GM20431 (cell line): ENCODE measurements around the gene HSF2BP.
"Not testable (repeated sequence)": the region's sequence is repeated elsewhere in the genome, so short reads cannot be mapped to it uniquely, and the experiment has no call there.

ENCODE experiments used
- in situ Hi-C: fragments of 300-500 bp; cut with MseI, MboI; formaldehyde crosslinking; loops from one replicate; pipeline ENCODE4 v1.15.0; 2020; ENCODE audit warnings: low sequenced_read_pairs; ENCODE audit not compliant: unreplicated experiment

The HSF2BP gene

GRCh38 chr21:43493471-43493870 is 165.8 kb downstream of the HSF2BP start:
- in situ Hi-C loops: not testable (repeated sequence)

- in situ Hi-C loops: not testable (repeated sequence)
Observed at GRCh38 chr21:43488235-43488634, 171.1 kb downstream of the HSF2BP start.

DNA sequence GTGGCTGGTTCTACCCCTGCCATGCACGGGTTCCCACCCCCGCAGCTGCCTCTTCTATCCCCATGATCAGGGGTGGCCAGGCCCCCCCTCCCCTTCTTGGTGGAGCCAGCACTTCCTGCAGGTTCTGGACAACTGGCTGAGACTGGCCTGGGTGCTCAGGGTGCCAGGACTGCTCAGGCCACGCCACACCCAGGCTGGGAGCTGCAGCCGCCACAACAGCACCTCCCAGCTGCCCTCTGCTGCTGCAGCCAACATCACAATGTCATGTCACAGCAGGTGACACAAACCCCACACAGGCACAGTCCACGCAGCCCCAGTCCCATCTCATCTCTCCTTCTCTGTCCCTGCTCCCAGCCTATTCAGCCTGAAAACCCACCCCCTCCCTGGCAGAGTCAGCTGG is 173.2 kb downstream of the HSF2BP start:
- in situ Hi-C loops: not testable (repeated sequence)

GRCh38 chr21:43485016-43485415 is 174.3 kb downstream of the HSF2BP start:
- in situ Hi-C loops: not testable (repeated sequence)

- in situ Hi-C loops: not testable (repeated sequence)
Observed at GRCh38 chr21:43479197-43479596, 180.1 kb downstream of the HSF2BP start.
